Ramos (cell line): ENCODE measurements around the gene AP3M1.

Experiments
- in situ Hi-C: fragments of 300-500 bp; cut with MboI; formaldehyde crosslinking; loops from one replicate; pipeline ENCODE4 v1.14.3; 2022; ENCODE audit warnings: low sequenced_read_pairs; ENCODE audit not compliant: unreplicated experiment

The AP3M1 gene

GRCh38 chr10:74083304-74083703 lies 67.3 kb downstream of the AP3M1 start:
- in situ Hi-C loops = no loop called here

- in situ Hi-C loops = no loop called here
Observed at GRCh38 chr10:74081941-74082718, 68.5 kb downstream of the AP3M1 start.

GRCh38 chr10:74081192-74081803 lies 69.3 kb downstream of the AP3M1 start:
- in situ Hi-C loops = no loop called here

- in situ Hi-C loops = no loop called here
Observed at GRCh38 chr10:74079936-74080590, 70.6 kb downstream of the AP3M1 start.

- in situ Hi-C loops = no loop called here
Observed at GRCh38 chr10:74079028-74079935, 71.3 kb downstream of the AP3M1 start.

- in situ Hi-C loops = no loop called here
Observed at GRCh38 chr10:74078037-74078436, 72.6 kb downstream of the AP3M1 start.

- in situ Hi-C loops = no loop called here
Observed at GRCh38 chr10:74077416-74077815, 73.2 kb downstream of the AP3M1 start.

- in situ Hi-C loops = no loop called here
Observed at GRCh38 chr10:74076961-74077360, 73.7 kb downstream of the AP3M1 start.

- in situ Hi-C loops = no loop called here
Observed at GRCh38 chr10:74075906-74076305, 74.7 kb downstream of the AP3M1 start.

- in situ Hi-C loops = no loop called here
Observed at GRCh38 chr10:74072503-74072902, 78.1 kb downstream of the AP3M1 start.

GRCh38 chr10:74071157-74071556 lies 79.5 kb downstream of the AP3M1 start:
- in situ Hi-C loops = no loop called here
